ENCODE results near the gene HACL1. TPM values are rescaled to one million over a fixed set of nuclear protein-coding genes. Genes with fewer than 3 reads are reported as not detected.
"Not testable (repeated sequence)": the region's sequence is repeated elsewhere in the genome, so short reads cannot be mapped to it uniquely, and the experiment has no call there.

Gene HACL1
- total and polyA plus RNA-seq, 5 donors from 2014 or later = 35.8 to 44.8 (median 36.0) TPM

DNA sequence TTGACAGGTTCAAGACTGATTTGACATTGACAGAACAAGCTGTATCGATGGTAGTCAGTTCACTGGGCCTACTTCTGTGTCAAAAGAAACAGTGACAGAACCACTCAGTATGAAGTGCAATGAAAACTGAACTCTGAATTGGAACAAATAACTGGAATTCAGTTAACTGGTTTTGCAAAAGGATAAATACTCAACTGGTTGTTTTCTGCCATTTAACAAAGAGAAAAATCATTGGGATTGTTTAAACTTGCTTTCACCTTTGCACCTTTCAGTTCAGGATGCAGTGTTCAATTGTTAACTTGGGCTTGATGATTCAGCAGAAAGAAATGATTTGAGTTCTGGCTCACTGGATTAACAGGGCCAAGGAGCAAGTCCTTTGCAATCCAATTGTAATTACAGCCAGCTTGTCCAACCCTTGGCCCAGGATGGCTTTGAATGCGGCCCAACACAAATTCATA lies 5.1 kb upstream of the HACL1 start:
- Histone ChIP-seq H3K4me3 (ENCODE audit: low read depth, low read length) (no peak overlapping the region), H3K9me3 (ENCODE audit: control insufficient read depth in 2 of 2, low read length in 2 of 2) (no peaks in the 10 kb centered on the region), H3K27ac (ENCODE audit: insufficient read depth, low read length, poor library complexity, severe bottlenecking) (no peak overlapping the region), H3K4me1 (ENCODE audit: control insufficient read depth, insufficient read depth, low read length, poor library complexity, severe bottlenecking) (peaks cover 9% of the 10 kb centered on the region), H3K36me3 (ENCODE audit: control insufficient read depth, insufficient read depth, low read length) (peaks cover 8% of the 10 kb centered on the region), H3K27me3 (ENCODE audit: control insufficient read depth, insufficient read depth, low read length) (no peaks in the 10 kb centered on the region)
- DNase-seq = no peak
- no peaks in the 10 kb centered on the region for H3K27me3 Mint-ChIP-seq
- ATAC-seq (ENCODE audit: low read depth in 2 of 2) = no peak
- no peaks in the 10 kb centered on the region for H3K9me3 Mint-ChIP-seq
- no peak overlapping the region for H3K4me3 Mint-ChIP-seq
- peaks cover 30% of the 10 kb centered on the region for H3K36me3 Mint-ChIP-seq
- no peak overlapping the region for H3K27ac Mint-ChIP-seq
- peaks cover 3 to 43% (median 31%) of the 10 kb centered on the region in 4 donors for H3K4me1 Mint-ChIP-seq

DNA sequence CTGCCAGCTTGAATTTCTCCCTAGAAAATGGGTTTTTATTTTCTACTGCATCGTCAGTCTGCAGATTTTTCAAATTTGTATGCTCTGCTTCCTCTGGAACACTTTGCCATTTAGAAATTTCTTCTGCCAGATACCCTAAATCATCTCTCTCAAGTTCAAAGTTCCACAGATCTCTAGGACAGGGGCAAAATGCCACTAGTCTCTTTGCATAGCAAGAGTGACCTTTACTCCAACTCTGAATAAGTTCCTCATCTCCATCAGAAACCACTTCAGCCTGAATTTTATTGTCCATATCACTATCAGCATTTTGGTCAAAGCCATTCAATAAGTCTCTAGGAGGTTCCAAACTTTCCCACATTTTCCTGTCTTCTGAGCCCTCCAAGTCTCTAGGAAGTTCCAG lies 3.2 kb upstream of the HACL1 start:
- DNase-seq; H3K4me3 ChIP-seq (ENCODE audit: low read depth, low read length); H3K27ac ChIP-seq (ENCODE audit: insufficient read depth, low read length, poor library complexity, severe bottlenecking); H3K27me3 ChIP-seq (ENCODE audit: control insufficient read depth, insufficient read depth, low read length); H3K9me3 ChIP-seq (ENCODE audit: control insufficient read depth in 2 of 2, low read length in 2 of 2); ATAC-seq (ENCODE audit: low read depth in 2 of 2); H3K27me3 Mint-ChIP-seq; H3K36me3 ChIP-seq (ENCODE audit: control insufficient read depth, insufficient read depth, low read length); H3K9me3 Mint-ChIP-seq: not testable (repeated sequence)
- Mint-ChIP-seq H3K36me3 (peaks cover 32% of the 10 kb centered on the region), H3K4me3 (peak overlapping the region in 3 of 4 donors; percentile 60 to 66 (median 64)), H3K4me1 (peaks cover 10 to 56% (median 44%) of the 10 kb centered on the region in 4 donors), H3K27ac (peak overlapping the region in 2 of 3 donors; percentile 37 to 83)
- peaks cover 23% of the 10 kb centered on the region for H3K4me1 ChIP-seq (ENCODE audit: control insufficient read depth, insufficient read depth, low read length, poor library complexity, severe bottlenecking)

DNA sequence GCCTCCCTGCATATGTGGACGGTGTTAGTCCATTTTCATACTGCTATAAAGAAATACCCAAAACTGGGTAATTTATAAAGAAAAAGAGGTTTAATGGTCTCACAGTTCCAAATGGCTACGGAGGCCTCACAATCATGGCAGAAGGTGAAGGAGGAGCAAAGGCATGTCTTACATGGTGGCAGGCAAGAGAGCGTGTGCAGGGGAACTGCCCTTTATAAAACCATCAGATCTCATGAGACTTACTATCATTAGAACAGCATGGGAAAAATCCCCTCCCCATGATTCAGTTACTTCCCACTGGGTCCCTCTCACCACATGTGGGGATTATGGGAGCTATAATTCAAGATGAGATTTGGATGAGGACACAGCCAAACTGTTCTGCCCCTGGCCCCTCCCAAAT lies 1.4 kb upstream of the HACL1 start:
- not testable (repeated sequence) for DNase-seq; H3K27me3 ChIP-seq (ENCODE audit: control insufficient read depth, insufficient read depth, low read length); ATAC-seq (ENCODE audit: low read depth in 2 of 2); H3K9me3 Mint-ChIP-seq; H3K27me3 Mint-ChIP-seq; H3K9me3 ChIP-seq (ENCODE audit: control insufficient read depth in 2 of 2, low read length in 2 of 2)
- peaks cover 41% of the 10 kb centered on the region for H3K36me3 Mint-ChIP-seq
- Histone ChIP-seq H3K4me1 (ENCODE audit: control insufficient read depth, insufficient read depth, low read length, poor library complexity, severe bottlenecking) (peaks cover 31% of the 10 kb centered on the region), H3K36me3 (ENCODE audit: control insufficient read depth, insufficient read depth, low read length) (peaks cover 16% of the 10 kb centered on the region), H3K27ac (ENCODE audit: insufficient read depth, low read length, poor library complexity, severe bottlenecking) (peak overlapping the region; percentile 95), H3K4me3 (ENCODE audit: low read depth, low read length) (peak overlapping the region; percentile 94)
- peak overlapping the region; percentile 9 to 99 (median 98) for H3K4me3 Mint-ChIP-seq
- peaks cover 21 to 67% (median 55%) of the 10 kb centered on the region in 4 donors for H3K4me1 Mint-ChIP-seq
- peak overlapping the region in 2 of 3 donors; percentile 99 for H3K27ac Mint-ChIP-seq

DNA sequence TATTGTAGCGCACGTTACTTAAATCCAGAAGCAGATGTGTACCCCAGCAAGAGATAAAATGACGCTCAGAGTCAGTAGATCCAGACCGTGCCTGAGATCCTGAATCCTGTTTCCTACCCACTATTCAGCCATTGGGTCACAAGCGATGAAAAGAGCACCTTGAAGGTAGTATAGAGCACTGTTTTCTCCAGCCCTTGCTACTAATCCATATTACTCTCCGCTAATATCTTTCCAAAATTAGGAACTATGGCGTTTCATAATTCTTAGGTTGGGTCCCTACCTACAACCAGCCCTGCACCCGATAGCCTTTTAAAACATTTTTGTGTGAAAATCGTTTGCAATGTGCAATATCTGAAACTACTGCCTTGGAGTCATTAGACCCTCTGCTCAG lies 772 bp upstream of the HACL1 start:
- no peak for DNase-seq
- Mint-ChIP-seq H3K4me1 (peaks cover 21 to 73% (median 55%) of the 10 kb centered on the region in 4 donors), H3K36me3 (peaks cover 44% of the 10 kb centered on the region), H3K27me3 (peaks cover 4% of the 10 kb centered on the region), H3K9me3 (no peaks in the 10 kb centered on the region), H3K4me3 (peak overlapping the region; percentile 97 to 99 (median 98)), H3K27ac (peak overlapping the region; percentile 97 to 99 (median 99))
- Histone ChIP-seq H3K4me1 (ENCODE audit: control insufficient read depth, insufficient read depth, low read length, poor library complexity, severe bottlenecking) (peaks cover 31% of the 10 kb centered on the region), H3K27ac (ENCODE audit: insufficient read depth, low read length, poor library complexity, severe bottlenecking) (peak overlapping the region; percentile 95), H3K4me3 (ENCODE audit: low read depth, low read length) (peak overlapping the region; percentile 94), H3K9me3 (ENCODE audit: control insufficient read depth in 2 of 2, low read length in 2 of 2) (no peaks in the 10 kb centered on the region), H3K36me3 (ENCODE audit: control insufficient read depth, insufficient read depth, low read length) (peaks cover 22% of the 10 kb centered on the region), H3K27me3 (ENCODE audit: control insufficient read depth, insufficient read depth, low read length) (no peaks in the 10 kb centered on the region)
- peak in 1 of 2 donors; percentile 0 for ATAC-seq (ENCODE audit: low read depth in 2 of 2)

DNA sequence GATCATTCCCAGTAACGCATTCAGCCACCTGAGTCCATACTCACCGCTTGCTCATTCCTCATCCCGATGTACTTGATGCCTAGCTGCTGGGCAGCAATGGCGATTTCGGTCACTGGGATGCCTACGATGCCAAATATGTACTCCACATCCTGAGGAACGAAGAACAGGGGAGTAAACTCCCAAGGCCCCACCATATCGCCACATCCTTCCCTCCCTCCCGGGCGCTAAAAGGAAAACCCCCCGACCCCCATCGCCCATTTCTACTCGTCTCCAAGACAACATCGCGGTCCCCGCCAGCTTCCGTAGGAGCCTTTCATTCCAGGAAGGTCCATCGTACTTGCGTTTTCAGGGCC lies 347 bp downstream of the HACL1 start:
- peaks cover 26 to 72% (median 53%) of the 10 kb centered on the region in 4 donors for H3K4me1 Mint-ChIP-seq
- Histone ChIP-seq H3K36me3 (ENCODE audit: control insufficient read depth, insufficient read depth, low read length) (peaks cover 33% of the 10 kb centered on the region), H3K27me3 (ENCODE audit: control insufficient read depth, insufficient read depth, low read length) (no peaks in the 10 kb centered on the region), H3K4me1 (ENCODE audit: control insufficient read depth, insufficient read depth, low read length, poor library complexity, severe bottlenecking) (peaks cover 31% of the 10 kb centered on the region), H3K9me3 (ENCODE audit: control insufficient read depth in 2 of 2, low read length in 2 of 2) (no peaks in the 10 kb centered on the region), H3K27ac (ENCODE audit: insufficient read depth, low read length, poor library complexity, severe bottlenecking) (peak overlapping the region; percentile 95), H3K4me3 (ENCODE audit: low read depth, low read length) (peak overlapping the region; percentile 87)
- H3K27me3 Mint-ChIP-seq = peaks cover 4% of the 10 kb centered on the region
- H3K36me3 Mint-ChIP-seq = peaks cover 39% of the 10 kb centered on the region
- ATAC-seq (ENCODE audit: low read depth in 2 of 2) = no peak
- DNase-seq = no peak
- no peaks in the 10 kb centered on the region for H3K9me3 Mint-ChIP-seq
- peak overlapping the region; percentile 97 to 99 (median 98) for H3K4me3 Mint-ChIP-seq
- peak overlapping the region; percentile 97 to 99 (median 99) for H3K27ac Mint-ChIP-seq

DNA sequence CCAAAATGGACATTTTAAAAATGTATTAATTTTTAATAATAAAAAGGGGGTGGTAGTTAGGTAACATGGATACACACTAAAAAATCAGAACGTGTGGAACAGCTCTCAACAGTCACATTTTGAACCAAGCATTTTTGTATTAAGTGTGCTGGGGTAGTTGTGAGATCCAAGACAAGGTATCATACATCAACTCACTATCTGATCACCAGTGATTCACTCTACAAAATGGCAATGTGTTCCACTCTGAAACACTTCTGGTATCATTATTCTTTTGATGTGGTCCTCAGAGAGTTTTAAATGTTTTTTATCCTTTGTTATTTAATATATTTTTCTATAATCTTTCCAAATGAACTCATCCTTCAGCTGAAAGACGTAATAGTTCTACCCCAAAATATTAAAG lies 5.4 kb downstream of the HACL1 start:
- Mint-ChIP-seq H3K4me1 (peaks cover 19 to 43% (median 36%) of the 10 kb centered on the region in 4 donors), H3K9me3 (no peaks in the 10 kb centered on the region), H3K36me3 (peaks cover 30% of the 10 kb centered on the region), H3K27me3 (peaks cover 2% of the 10 kb centered on the region), H3K27ac (no peak overlapping the region), H3K4me3 (no peak overlapping the region)
- no peaks in the 10 kb centered on the region for H3K9me3 ChIP-seq (ENCODE audit: control insufficient read depth in 2 of 2, low read length in 2 of 2)
- peaks cover 45% of the 10 kb centered on the region for H3K36me3 ChIP-seq (ENCODE audit: control insufficient read depth, insufficient read depth, low read length)
- peak overlapping the region; percentile 33 for H3K27ac ChIP-seq (ENCODE audit: insufficient read depth, low read length, poor library complexity, severe bottlenecking)
- DNase-seq (no peak), ATAC-seq (ENCODE audit: low read depth in 2 of 2) (no peak)
- peaks cover 21% of the 10 kb centered on the region for H3K4me1 ChIP-seq (ENCODE audit: control insufficient read depth, insufficient read depth, low read length, poor library complexity, severe bottlenecking)
- H3K4me3 ChIP-seq (ENCODE audit: low read depth, low read length) = no peak overlapping the region
- H3K27me3 ChIP-seq (ENCODE audit: control insufficient read depth, insufficient read depth, low read length) = no peaks in the 10 kb centered on the region

DNA sequence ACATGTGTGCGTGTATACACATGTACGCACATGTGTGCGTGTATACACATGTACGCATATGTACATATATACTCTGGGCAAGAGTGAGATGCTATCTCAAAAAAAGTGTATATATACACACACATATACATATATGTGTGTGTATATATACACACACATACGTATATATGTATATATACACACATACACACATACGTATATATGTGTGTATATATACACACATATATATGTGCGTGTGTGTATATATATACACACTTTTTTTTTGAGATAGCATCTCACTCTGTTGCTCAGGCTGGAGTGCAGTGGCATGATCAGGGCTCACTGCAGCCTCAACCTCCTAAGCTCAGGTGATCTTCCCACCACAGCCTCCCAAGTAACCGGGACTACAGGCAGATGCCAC lies 8.4 kb downstream of the HACL1 start:
- no peaks in the 10 kb centered on the region for H3K9me3 Mint-ChIP-seq
- Histone ChIP-seq H3K9me3 (ENCODE audit: control insufficient read depth in 2 of 2, low read length in 2 of 2) (no peaks in the 10 kb centered on the region), H3K27ac (ENCODE audit: insufficient read depth, low read length, poor library complexity, severe bottlenecking) (no peak overlapping the region), H3K27me3 (ENCODE audit: control insufficient read depth, insufficient read depth, low read length) (no peaks in the 10 kb centered on the region), H3K4me3 (ENCODE audit: low read depth, low read length) (no peak overlapping the region), H3K36me3 (ENCODE audit: control insufficient read depth, insufficient read depth, low read length) (peaks cover 61% of the 10 kb centered on the region), H3K4me1 (ENCODE audit: control insufficient read depth, insufficient read depth, low read length, poor library complexity, severe bottlenecking) (no peaks in the 10 kb centered on the region)
- no peak overlapping the region for H3K4me3 Mint-ChIP-seq
- peaks cover 5 to 16% (median 13%) of the 10 kb centered on the region in 4 donors for H3K4me1 Mint-ChIP-seq
- peaks cover 25% of the 10 kb centered on the region for H3K36me3 Mint-ChIP-seq
- no peak for ATAC-seq (ENCODE audit: low read depth in 2 of 2)
- peak overlapping the region in 1 of 3 donors; percentile 14 for H3K27ac Mint-ChIP-seq
- H3K27me3 Mint-ChIP-seq = no peaks in the 10 kb centered on the region
- no peak for DNase-seq

DNA sequence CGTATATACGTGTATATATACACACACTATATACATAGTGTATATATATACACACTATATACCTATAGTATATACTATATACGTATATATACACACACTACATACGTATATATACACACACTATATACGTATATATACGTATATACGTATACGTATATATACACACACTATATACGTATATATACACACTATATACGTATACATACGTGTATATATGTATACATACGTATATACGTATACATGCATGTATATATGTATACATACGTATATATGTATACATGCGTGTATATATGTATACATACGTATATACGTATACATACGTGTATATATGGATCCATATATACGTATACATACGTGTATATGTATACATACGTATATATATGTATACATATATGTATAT lies 9.4 kb downstream of the HACL1 start:
- peaks cover 16% of the 10 kb centered on the region for H3K36me3 Mint-ChIP-seq

More for the DNA sequence above, 9.4 kb downstream of the HACL1 start:
- DNase-seq (no peak), ATAC-seq (ENCODE audit: low read depth in 2 of 2) (no peak)
- Mint-ChIP-seq H3K9me3 (no peaks in the 10 kb centered on the region), H3K27ac (no peak overlapping the region), H3K27me3 (no peaks in the 10 kb centered on the region), H3K4me3 (no peak overlapping the region), H3K4me1 (peaks cover 5 to 8% (median 6%) of the 10 kb centered on the region in 4 donors)
- no peaks in the 10 kb centered on the region for H3K9me3 ChIP-seq (ENCODE audit: control insufficient read depth in 2 of 2, low read length in 2 of 2)
- no peaks in the 10 kb centered on the region for H3K4me1 ChIP-seq (ENCODE audit: control insufficient read depth, insufficient read depth, low read length, poor library complexity, severe bottlenecking)
- H3K4me3 ChIP-seq (ENCODE audit: low read depth, low read length) = no peak overlapping the region
- H3K36me3 ChIP-seq (ENCODE audit: control insufficient read depth, insufficient read depth, low read length) = peaks cover 56% of the 10 kb centered on the region
- no peaks in the 10 kb centered on the region for H3K27me3 ChIP-seq (ENCODE audit: control insufficient read depth, insufficient read depth, low read length)
- peak overlapping the region; percentile 14 for H3K27ac ChIP-seq (ENCODE audit: insufficient read depth, low read length, poor library complexity, severe bottlenecking)
